GM19351 (cell line): ENCODE data around the gene MBOAT1.

ENCODE experiments used
- ATAC-seq: cut with Tn5 transposase; IDR thresholded peaks from one replicate; pipeline ENCODE4 v1.9.1; 2021; ENCODE audit warnings: mild to moderate bottlenecking, moderate library complexity; ENCODE audit not compliant: unreplicated experiment

MBOAT1 gene

GRCh38 chr6:20056350-20056992, 155.8 kb downstream of the MBOAT1 start:
- peak; percentile 57 for ATAC-seq

- no peak for ATAC-seq
Observed at GRCh38 chr6:20055916-20056315, 156.4 kb downstream of the MBOAT1 start.
